ENCODE measurements around the gene MAST4. TPM values are rescaled to one million over a fixed set of nuclear protein-coding genes. Genes with fewer than 3 reads are reported as not detected.
"Not testable (repeated sequence)": the region's sequence is repeated elsewhere in the genome, so short reads cannot be mapped to it uniquely, and the experiment has no call there.

Gene MAST4
- total RNA-seq, 1 experiment from 2014 or later, result 0.40 TPM

DNA sequence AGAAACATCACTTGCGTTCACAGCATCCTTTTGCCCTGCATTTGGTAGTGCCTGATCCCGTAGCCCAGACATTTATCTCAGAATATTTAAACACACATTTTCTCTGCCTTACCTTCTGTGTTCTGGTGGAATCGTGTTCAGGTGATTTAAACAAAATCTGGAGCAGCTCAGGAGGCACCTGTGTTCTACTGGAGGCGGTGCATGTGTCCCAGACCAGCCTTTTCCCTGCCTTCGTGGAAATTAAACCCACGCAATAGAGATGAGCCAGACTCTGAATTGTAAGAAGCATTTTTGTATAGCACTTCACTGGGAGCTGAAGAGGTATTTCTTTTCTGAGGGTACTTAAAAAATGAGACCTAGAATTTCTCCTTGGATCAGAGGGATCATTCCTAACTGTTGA is 212.5 kb downstream of the MAST4 start:
- DNase-seq (ENCODE audit: low spot score), result no peak

GRCh38 chr5:66810151-66810550 is 214.0 kb downstream of the MAST4 start:
- no peak for DNase-seq (ENCODE audit: low spot score)

- no peak for DNase-seq (ENCODE audit: low spot score)
Observed at GRCh38 chr5:66810848-66811261, 214.7 kb downstream of the MAST4 start.

DNA sequence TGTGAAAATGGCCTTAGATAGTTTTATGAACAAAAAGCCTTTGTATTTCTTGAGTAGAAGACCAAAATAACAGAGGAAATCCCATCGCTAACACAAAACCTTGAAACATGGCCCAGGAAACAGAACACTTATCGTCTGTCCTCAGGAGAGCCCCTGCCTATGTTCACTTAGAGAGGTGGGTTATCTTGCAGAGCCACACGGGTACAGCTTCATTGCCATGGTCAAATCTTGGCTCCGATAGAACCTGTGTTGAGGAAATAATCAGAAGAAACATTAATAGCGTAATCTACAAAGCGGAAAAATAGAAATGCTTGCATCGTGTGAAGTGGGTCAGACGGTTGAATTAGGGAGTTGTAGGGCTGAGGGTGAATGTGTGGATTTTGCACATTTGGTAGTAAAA is 216.1 kb downstream of the MAST4 start:
- DNase-seq (ENCODE audit: low spot score), result no peak

DNA sequence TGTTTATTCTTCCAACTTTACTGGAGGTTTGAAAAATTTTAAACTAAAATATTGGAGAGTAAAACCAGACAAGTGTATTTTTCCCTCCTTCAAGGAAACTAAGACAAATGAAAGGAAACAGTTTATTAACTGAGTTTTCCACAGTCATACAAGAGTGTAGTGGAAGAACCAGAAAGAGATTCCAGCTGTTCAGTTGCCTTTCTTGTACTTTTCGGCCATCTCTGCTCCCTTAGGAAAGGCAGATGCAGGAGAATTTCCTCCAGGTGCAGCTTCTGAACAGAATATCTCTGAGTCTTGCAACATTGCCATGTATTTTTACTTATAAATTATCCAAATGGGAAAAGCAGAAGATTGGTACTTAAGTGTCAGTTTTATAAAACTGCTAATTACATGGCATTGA is 217.1 kb downstream of the MAST4 start:
- DNase-seq (ENCODE audit: low spot score), result no peak

GRCh38 chr5:66814146-66814991 is 218.2 kb downstream of the MAST4 start:
- peak; percentile 32 for DNase-seq (ENCODE audit: low spot score)

- no peak for DNase-seq (ENCODE audit: low spot score)
Observed at GRCh38 chr5:66818304-66818934, 222.2 kb downstream of the MAST4 start.

GRCh38 chr5:66818935-66819328 is 222.7 kb downstream of the MAST4 start:
- DNase-seq (ENCODE audit: low spot score), result no peak

- DNase-seq (ENCODE audit: low spot score), result no peak
Observed at GRCh38 chr5:66820630-66821207, 224.5 kb downstream of the MAST4 start.

DNA sequence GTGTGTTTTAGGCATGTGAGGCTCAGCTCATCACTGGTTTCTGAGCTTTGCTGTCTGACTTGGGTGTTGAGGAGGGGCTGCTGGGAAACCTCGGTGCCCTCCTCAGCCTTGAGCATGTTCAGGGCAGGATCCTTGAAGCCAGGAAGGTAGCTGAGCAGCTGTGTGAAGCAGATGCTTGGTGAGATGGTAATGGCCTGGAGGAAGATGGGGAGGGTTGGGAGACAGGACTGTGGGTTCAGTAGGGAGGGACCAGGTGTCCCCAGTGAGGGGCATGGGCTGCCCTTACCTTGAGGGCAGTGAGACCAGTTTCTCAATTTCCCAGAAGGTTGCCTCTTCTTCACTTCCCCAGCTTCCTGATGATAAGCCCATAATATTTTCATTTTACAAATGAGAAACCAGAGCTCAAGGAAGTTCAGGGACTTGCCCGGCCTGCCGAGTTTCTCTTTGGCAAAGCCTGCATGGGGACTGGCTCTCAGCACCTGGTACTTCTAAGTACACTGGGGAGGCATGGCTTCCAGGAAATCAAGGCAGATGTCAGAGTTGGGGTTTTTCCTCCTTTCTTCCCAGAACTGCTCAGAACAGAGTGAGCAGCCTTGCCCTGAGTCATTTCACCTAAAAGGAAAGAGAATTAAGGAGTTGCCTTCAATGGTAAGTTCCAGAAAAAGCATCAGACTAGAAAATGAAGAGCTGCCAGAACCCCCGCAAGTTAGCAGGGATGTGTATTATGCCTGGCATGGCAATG is 225.7 kb downstream of the MAST4 start:
- no peak for DNase-seq (ENCODE audit: low spot score)

GRCh38 chr5:66822906-66823305 is 226.7 kb downstream of the MAST4 start:
- DNase-seq (ENCODE audit: low spot score), result not testable (repeated sequence)

GRCh38 chr5:66824476-66824875 is 228.3 kb downstream of the MAST4 start:
- no peak for DNase-seq (ENCODE audit: low spot score)

DNA sequence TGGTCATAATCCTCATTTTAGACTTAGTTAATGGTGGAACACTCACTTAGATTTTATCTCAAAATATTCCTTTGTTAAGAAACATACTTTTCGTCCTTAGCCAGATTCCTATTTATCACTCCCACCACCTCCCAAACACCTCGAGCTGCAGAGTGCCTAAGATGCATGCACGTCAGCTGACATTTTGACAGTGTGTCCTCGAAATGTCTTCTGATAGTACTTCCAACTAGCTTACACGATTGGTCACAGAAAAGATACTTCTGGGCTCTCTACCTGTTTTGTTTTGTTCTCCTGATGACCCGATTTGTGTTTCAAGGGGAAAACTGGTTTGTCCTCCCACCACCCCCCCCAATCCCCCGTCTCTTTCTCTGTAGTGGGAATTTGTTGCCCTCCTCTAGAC is 230.1 kb downstream of the MAST4 start:
- DNase-seq (ENCODE audit: low spot score), result no peak

DNA sequence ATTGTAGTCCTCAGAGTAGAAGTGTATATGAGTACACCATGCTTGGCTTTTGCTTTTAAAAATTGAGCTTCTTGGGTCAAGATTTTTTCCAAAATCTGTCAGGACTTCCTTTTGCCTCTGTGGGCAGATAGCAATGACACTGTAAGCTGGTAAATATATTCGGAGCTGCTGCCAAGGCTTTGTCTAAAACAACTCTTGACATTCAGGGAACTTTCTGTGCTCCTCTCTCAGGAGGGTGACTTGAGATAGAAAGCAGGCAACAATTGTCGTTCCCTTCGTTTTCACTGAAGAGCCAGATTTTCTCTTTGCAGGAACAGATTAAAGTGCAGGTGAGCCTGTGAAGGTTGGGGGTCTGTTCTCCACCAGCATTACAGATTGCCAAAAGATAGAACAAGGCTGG is 230.5 kb downstream of the MAST4 start:
- no peak for DNase-seq (ENCODE audit: low spot score)

DNA sequence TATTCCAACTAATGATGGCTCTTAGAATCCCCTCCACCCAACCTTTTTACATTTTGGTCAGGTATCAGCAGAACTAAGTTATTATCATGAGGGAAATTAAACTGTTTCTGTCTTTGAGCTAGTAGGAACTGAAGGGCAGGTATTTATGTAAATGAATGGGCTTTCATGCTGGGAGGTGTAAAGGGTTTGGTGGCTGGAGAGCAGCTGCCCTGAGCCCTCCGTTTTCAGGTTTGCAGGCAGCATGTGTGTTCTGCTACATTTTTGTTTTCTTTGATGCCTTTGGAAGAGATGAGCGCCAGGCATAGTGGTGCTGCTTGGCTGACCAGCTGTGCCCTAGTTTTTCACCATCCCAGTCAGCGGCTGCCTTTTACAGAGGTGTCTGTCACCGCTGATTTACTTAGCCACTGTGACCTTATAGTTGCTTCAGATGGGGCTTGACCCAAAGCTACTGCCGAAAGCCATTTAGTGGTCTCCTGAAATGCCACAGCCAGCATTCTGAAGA is 231.9 kb downstream of the MAST4 start:
- no peak for DNase-seq (ENCODE audit: low spot score)

DNA sequence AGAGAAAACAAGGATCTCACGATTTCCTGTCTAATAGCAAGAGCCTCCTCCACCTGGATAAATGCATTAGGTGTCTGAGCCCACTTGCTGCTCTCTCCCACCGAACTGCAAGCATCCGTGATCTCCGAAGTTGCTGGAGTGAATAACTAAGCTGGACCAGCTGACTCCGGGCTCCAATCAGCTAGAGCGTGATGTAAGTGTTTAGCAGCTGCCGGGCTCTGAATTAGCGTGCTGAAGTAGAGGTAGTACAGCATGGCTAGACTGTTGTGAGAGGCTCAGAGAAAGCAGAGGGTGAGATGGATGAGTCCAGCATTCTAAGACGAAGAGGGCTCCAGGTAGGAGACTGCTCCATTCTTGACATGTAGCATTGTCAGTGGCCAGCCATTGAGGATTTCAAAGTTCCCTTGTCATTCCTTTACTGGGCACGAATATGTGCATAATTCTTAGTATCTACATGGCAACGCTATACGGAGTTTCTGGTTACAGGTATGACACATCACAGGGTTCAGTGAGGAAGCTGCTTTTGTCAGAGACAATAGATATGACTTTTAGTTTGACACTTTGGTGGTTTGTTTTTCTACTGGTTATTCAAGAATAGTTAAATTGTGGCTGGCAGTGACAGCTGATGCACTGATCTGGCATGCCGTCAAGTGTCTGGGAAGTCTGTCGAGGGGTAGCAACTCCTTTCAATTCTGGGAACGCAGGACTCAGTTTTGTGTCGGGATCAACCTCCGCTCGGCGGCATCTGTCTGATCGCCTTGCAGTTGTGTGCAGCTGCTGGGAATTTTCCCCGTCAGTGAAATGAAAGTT is 232.6 kb downstream of the MAST4 start:
- DNase-seq (ENCODE audit: low spot score), result peak; percentile 29

DNA sequence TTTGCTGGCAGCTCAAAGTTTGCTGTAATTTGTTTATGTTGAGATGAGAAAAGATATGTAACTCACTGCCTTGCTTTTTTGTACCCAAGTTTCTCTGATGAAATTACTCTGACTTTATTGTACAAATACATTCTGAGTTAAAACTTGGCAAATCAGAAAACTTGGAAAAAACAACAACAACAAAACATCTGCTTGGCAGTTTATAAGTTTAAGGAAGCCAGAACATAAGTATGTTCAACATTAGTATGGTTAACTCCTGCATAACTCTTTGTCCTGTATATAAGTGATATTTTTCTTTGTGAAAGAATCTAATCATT is 233.1 kb downstream of the MAST4 start:
- no peak for DNase-seq (ENCODE audit: low spot score)

DNA sequence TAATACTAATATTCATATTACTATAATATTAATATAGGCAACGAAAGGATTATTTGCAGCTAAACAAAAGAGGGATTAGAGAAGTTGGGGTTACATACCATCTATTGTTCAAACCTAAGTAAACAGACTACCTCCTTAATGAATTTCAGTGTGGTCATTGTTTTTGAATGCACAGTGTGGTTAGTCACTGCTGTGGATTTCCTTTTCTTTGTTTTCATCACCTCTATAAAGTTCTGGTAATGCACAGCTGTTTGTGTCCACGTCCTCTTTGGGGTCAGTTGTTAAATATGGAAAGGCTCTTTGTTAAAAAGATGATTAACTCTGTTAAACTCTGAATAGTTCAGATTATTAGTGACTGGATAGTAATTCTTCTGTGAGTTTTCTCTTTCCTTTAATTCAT is 233.6 kb downstream of the MAST4 start:
- DNase-seq (ENCODE audit: low spot score), result peak; percentile 41

DNA sequence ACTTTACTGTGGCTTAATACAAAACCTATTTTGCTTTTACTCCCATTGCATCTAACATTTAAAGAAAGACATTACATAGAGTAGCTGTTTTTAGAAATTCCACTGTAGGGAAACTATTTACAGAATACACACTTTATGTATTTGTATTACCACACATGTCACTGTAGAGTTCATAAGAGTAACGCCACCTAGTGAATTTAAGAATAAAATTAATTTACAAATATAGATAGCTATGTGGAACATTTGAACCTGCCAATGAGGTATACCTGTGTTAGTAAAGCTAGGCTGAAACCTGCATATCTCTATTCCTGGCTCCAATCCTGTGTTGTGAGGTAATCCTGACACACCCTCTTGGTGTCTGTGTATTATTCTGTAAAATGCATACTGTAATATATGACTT is 234.4 kb downstream of the MAST4 start:
- no peak for DNase-seq (ENCODE audit: low spot score)

DNA sequence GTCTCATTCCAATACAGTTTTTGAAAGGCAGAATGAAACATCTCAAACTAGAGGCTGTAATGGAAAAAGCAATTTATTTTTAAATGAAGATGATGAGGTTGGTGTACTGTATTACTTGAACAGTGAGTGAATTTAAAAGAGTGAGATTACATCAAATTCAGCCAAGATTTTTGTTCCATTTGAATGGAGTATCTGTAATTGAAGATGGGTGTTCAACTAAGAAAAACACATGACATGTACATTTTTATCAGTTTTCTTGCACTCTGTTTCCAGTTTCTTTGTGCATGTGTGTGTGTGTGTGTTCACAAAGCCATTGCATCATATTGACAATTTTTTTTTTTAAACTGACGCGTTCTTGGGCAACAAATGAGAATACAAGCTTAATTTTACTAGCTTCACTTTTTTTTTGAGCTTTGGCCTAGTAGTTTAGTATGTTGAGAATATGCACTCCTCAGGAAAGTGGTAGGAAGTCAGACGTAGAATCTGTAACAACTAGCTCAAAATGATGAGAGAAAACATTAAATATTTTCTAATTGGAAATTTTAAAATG is 243.5 kb downstream of the MAST4 start:
- DNase-seq (ENCODE audit: low spot score), result no peak

DNA sequence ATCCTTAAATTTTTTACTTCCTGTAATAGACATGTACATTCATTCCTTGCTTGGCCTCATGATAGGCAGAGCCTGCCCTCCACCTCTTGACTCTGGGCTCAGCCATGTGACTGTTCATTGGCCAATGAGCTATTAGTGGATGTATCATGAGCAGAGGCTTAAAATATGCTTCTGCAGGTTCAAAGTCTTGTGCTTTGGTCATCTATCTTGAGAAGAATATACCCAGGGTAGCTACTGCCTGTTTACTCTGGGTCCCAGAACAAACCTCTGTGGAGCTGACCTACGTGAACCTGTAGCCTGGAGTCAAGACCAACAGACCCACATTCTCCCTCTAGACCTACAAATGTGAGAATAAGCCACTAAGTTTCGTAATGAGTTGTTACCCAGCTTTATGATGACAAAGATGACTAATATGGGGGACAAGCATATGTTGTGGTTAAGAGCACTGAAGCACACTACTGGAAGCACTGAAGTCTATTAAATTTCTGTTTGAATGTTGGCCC is 244.4 kb downstream of the MAST4 start:
- no peak for DNase-seq (ENCODE audit: low spot score)
